DMS79 treated with DMSO at 0.1 percent for 48 hours (cell line): Measurements from ENCODE around the gene CGNL1.
A peak's percentile ranks its signal among the peaks of the same experiment; 100 is the strongest.

Source experiments
- DNase-seq: peaks from one replicate; lab custom pipeline; 2025; lab: John Stamatoyannopoulos, UW

Gene CGNL1

GRCh38 chr15:57460208-57460816, 84.0 kb downstream of the CGNL1 start:
- DNase-seq, result peak; percentile 3

- peak; percentile 53 for DNase-seq
These were observed 85.2 kb downstream of the CGNL1 start for GRCh38 chr15:57461541-57461940.

- DNase-seq, result no peak
These were observed 86.1 kb downstream of the CGNL1 start for GRCh38 chr15:57462381-57462780.

GRCh38 chr15:57463360-57463759, 87.1 kb downstream of the CGNL1 start:
- no peak for DNase-seq

GRCh38 chr15:57464480-57464879, 88.2 kb downstream of the CGNL1 start:
- DNase-seq, result no peak

GRCh38 chr15:57468486-57468885, 92.2 kb downstream of the CGNL1 start:
- no peak for DNase-seq

- DNase-seq, result no peak
These were observed 94.2 kb downstream of the CGNL1 start for GRCh38 chr15:57470543-57470942.

GRCh38 chr15:57472861-57473260, 96.6 kb downstream of the CGNL1 start:
- no peak for DNase-seq

GRCh38 chr15:57476533-57476975, 100.2 kb downstream of the CGNL1 start:
- DNase-seq, result no peak

GRCh38 chr15:57477736-57478522, 101.6 kb downstream of the CGNL1 start:
- no peak for DNase-seq

- DNase-seq, result no peak
These were observed 102.7 kb downstream of the CGNL1 start for GRCh38 chr15:57479005-57479404.

- no peak for DNase-seq
These were observed 104.9 kb downstream of the CGNL1 start for GRCh38 chr15:57481038-57481705.

GRCh38 chr15:57485869-57486268, 109.6 kb downstream of the CGNL1 start:
- no peak for DNase-seq

GRCh38 chr15:57486833-57487232, 110.5 kb downstream of the CGNL1 start:
- no peak for DNase-seq

GRCh38 chr15:57489122-57489521, 112.8 kb downstream of the CGNL1 start:
- no peak for DNase-seq

GRCh38 chr15:57493351-57493750, 117.0 kb downstream of the CGNL1 start:
- no peak for DNase-seq

- no peak for DNase-seq
These were observed 118.3 kb downstream of the CGNL1 start for GRCh38 chr15:57494581-57494980.

- DNase-seq, result no peak
These were observed 118.7 kb downstream of the CGNL1 start for GRCh38 chr15:57495041-57495440.

GRCh38 chr15:57495554-57496165, 119.4 kb downstream of the CGNL1 start:
- no peak for DNase-seq

- no peak for DNase-seq
These were observed 120.3 kb downstream of the CGNL1 start for GRCh38 chr15:57496594-57496945.

GRCh38 chr15:57496946-57497869, 120.9 kb downstream of the CGNL1 start:
- DNase-seq, result peak; percentile 2

GRCh38 chr15:57500256-57500655, 124.0 kb downstream of the CGNL1 start:
- DNase-seq, result no peak
